Thyroid gland (tissue), 4 donors: Measurements from ENCODE around the gene SLC6A6. TPM values are rescaled to one million over a fixed set of nuclear protein-coding genes. Genes with fewer than 3 reads are reported as not detected.
A peak's percentile ranks its signal among the peaks of the same experiment; 100 is the strongest.

ENCODE experiments used
- DNase-seq, 2 donors: peaks; one replicate each; pipeline ENCODE4 v3.0.0-alpha.2; 2019
- H3K27ac ChIP-seq, 3 donors: fragments of 200-600 bp; sonication (generic); 1 replicate in 2 of 3; 2 replicates in 1 of 3; pipeline ENCODE4 v1.5.1; 2016 to 2019; ENCODE audit warnings: mild to moderate bottlenecking in 1 of 3, moderate library complexity in 1 of 3
- H3K27me3 ChIP-seq: fragments of 200-600 bp; sonication (generic); one replicate; pipeline ENCODE4 v1.5.1; 2019
- H3K36me3 ChIP-seq, 2 donors: fragments of 200-600 bp; sonication (generic); one replicate each; pipeline ENCODE4 v1.5.1; 2016 to 2019
- H3K4me1 ChIP-seq, 2 donors: fragments of 200-600 bp; sonication (generic); one replicate each; pipeline ENCODE4 v1.5.1; 2017 to 2019
- H3K4me3 ChIP-seq, 3 donors: fragments of 200-600 bp; sonication (generic); replicated peaks in 1 of 3; 1 replicate in 2 of 3; 2 replicates in 1 of 3; pipeline ENCODE4 v1.5.1; 2016; ENCODE audit warnings: mild to moderate bottlenecking in 1 of 3
- H3K9me3 ChIP-seq: fragments of 200-600 bp; sonication (generic); one replicate; pipeline ENCODE4 v1.5.1; 2017
- CTCF ChIP-seq, 6 experiments: fragments of 200-600 bp in 3 of 6; fragments of 450-650 bp in 3 of 6; sonication (generic) in 3 of 6; IDR thresholded peaks; one replicate each; pipeline ENCODE4 v1.5.1; 2016 to 2019; ENCODE audit warnings: antibody characterized with exemption in 6 of 6, mild to moderate bottlenecking in 2 of 6, inconsistent platforms in 1 of 6, moderate library complexity in 1 of 6
- POLR2A ChIP-seq, 2 donors: fragments of 450-650 bp; IDR thresholded peaks; one replicate each; pipeline ENCODE4 v1.6.1; 2017; ENCODE audit warnings: antibody characterized with exemption in 2 of 2, mild to moderate bottlenecking in 2 of 2, moderate library complexity in 1 of 2
- WGBS, 2 donors: methylation state at CpG; one replicate each; pipeline ENCODE4 v1.1.5; 2017; 5-methylcytosine and 5-hydroxymethylcytosine counted together
- intact Hi-C: fragments of 100-400 bp; cut with DNase I; formaldehyde crosslinking; loops from one replicate; pipeline ENCODE4 v1.15.1; 2023
- total RNA-seq, 4 donors: library from RNA; depleted of rRNA; stranded (reverse); fragments of >200 nt; gene quantifications; one replicate each; pipeline ENCODE4 v1.2.3, GENCODE V29; 2016

Gene SLC6A6
- total RNA-seq, 4 donors from 2014 or later: 42.7 to 98.0 (median 72.5) TPM

GRCh38 chr3:14508505-14508819 is 106.1 kb downstream of the SLC6A6 start:
- Histone ChIP-seq H3K9me3 (no peaks in the 10 kb centered on the region), H3K36me3 (no peaks in the 10 kb centered on the region), H3K27me3 (no peaks in the 10 kb centered on the region), H3K4me3 (no peak overlapping the region), H3K27ac (no peak overlapping the region), H3K4me1 (peaks cover 0 to 5% of the 10 kb centered on the region in 2 donors)
- 46 to 62% methylated on average over 3 of the region's 3 CpGs for WGBS, 2 donors
- DNase-seq: no peak
- intact Hi-C loops: no loop called here
- TF ChIP-seq CTCF (IDR thresholded peaks at IDR 0.05) (no peak), POLR2A (IDR thresholded peaks at IDR 0.05) (no peak)

- no peaks in the 10 kb centered on the region for H3K36me3 ChIP-seq
- H3K4me1 ChIP-seq: peaks cover 0 to 5% of the 10 kb centered on the region in 2 donors
- no peaks in the 10 kb centered on the region for H3K27me3 ChIP-seq
- peak; percentile 47 to 59 for DNase-seq
- H3K9me3 ChIP-seq: no peaks in the 10 kb centered on the region
- intact Hi-C loops: no loop called here
- no peak overlapping the region for H3K4me3 ChIP-seq
- no peak for TF ChIP-seq POLR2A (IDR thresholded peaks at IDR 0.05)
- peak; percentile 49 to 97 (median 80) for TF ChIP-seq CTCF (IDR thresholded peaks at IDR 0.05)
- H3K27ac ChIP-seq: no peak overlapping the region
- WGBS, 2 donors: 22 to 24% methylated on average over 16 to 20 of the region's 22 CpGs
These were observed 106.8 kb downstream of the SLC6A6 start for GRCh38 chr3:14508966-14509795.

- WGBS, 2 donors: 91 to 94% methylated on average over 6 to 10 of the region's 10 CpGs
- Histone ChIP-seq H3K9me3 (no peaks in the 10 kb centered on the region), H3K4me1 (peaks cover 0 to 5% of the 10 kb centered on the region in 2 donors), H3K4me3 (no peak overlapping the region), H3K36me3 (no peaks in the 10 kb centered on the region), H3K27me3 (no peaks in the 10 kb centered on the region), H3K27ac (no peak overlapping the region)
- TF ChIP-seq CTCF (IDR thresholded peaks at IDR 0.05): no peak
- no peak for TF ChIP-seq POLR2A (IDR thresholded peaks at IDR 0.05)
- DNase-seq: no peak
- intact Hi-C loops: no loop called here
These were observed 107.3 kb downstream of the SLC6A6 start for GRCh38 chr3:14509796-14510100.

- H3K4me1 ChIP-seq: peaks cover 0 to 5% of the 10 kb centered on the region in 2 donors
- H3K27me3 ChIP-seq: no peaks in the 10 kb centered on the region
- H3K4me3 ChIP-seq: no peak overlapping the region
- intact Hi-C loops: no loop called here
- no peaks in the 10 kb centered on the region for H3K36me3 ChIP-seq
- TF ChIP-seq CTCF (IDR thresholded peaks at IDR 0.05) (no peak), POLR2A (IDR thresholded peaks at IDR 0.05) (no peak)
- DNase-seq: no peak
- 89 to 93% methylated on average over 12 to 18 of the region's 23 CpGs for WGBS, 2 donors
- H3K27ac ChIP-seq: no peak overlapping the region
- H3K9me3 ChIP-seq: no peaks in the 10 kb centered on the region
These were observed 108.6 kb downstream of the SLC6A6 start for GRCh38 chr3:14510838-14511622.
